Skeletal muscle tissue (tissue), 4 donors: ENCODE results near the gene GDF2. TPM values are rescaled to one million over a fixed set of nuclear protein-coding genes. Genes with fewer than 3 reads are reported as not detected.

ENCODE experiments used
- H3K27ac ChIP-seq: one replicate; pipeline ENCODE4 v1.7.0; 2013; ENCODE audit warnings: mild to moderate bottlenecking, low read depth, low read length, inconsistent platforms
- H3K27me3 ChIP-seq, 3 donors: one replicate each; pipeline ENCODE4 v1.7.0; 2013; ENCODE audit warnings: low read length in 3 of 3; ENCODE audit not compliant: control insufficient read depth in 3 of 3, insufficient read depth in 3 of 3
- H3K36me3 ChIP-seq, 3 donors: one replicate each; pipeline ENCODE4 v1.7.0; 2013; ENCODE audit warnings: low read length in 3 of 3; ENCODE audit not compliant: control insufficient read depth in 3 of 3, insufficient read depth in 3 of 3
- H3K4me1 ChIP-seq, 3 donors: one replicate each; pipeline ENCODE4 v1.7.0; 2013; ENCODE audit warnings: low read length in 3 of 3, mild to moderate bottlenecking in 3 of 3; ENCODE audit not compliant: control insufficient read depth in 3 of 3, insufficient read depth in 3 of 3
- H3K4me3 ChIP-seq, 3 donors: one replicate each; pipeline ENCODE4 v1.7.0; 2013; ENCODE audit warnings: low read length in 3 of 3
- H3K9ac ChIP-seq, 3 donors: one replicate each; pipeline ENCODE4 v1.7.0; 2013; ENCODE audit warnings: low read length in 3 of 3, mild to moderate bottlenecking in 3 of 3, moderate library complexity in 2 of 3, low read depth in 1 of 3
- H3K9me3 ChIP-seq, 3 donors: one replicate each; pipeline ENCODE4 v1.7.0; 2013; ENCODE audit warnings: low read length in 3 of 3; ENCODE audit not compliant: control insufficient read depth in 3 of 3
- total RNA-seq: library from RNA; depleted of rRNA; stranded (reverse); fragments of >200 nt; gene quantifications from one replicate; pipeline ENCODE4 v1.2.3, GENCODE V29; 2014
- donor health status: Osteomylitis.

Gene GDF2
- total RNA-seq, 1 donor from 2014 or later, result not detected

DNA sequence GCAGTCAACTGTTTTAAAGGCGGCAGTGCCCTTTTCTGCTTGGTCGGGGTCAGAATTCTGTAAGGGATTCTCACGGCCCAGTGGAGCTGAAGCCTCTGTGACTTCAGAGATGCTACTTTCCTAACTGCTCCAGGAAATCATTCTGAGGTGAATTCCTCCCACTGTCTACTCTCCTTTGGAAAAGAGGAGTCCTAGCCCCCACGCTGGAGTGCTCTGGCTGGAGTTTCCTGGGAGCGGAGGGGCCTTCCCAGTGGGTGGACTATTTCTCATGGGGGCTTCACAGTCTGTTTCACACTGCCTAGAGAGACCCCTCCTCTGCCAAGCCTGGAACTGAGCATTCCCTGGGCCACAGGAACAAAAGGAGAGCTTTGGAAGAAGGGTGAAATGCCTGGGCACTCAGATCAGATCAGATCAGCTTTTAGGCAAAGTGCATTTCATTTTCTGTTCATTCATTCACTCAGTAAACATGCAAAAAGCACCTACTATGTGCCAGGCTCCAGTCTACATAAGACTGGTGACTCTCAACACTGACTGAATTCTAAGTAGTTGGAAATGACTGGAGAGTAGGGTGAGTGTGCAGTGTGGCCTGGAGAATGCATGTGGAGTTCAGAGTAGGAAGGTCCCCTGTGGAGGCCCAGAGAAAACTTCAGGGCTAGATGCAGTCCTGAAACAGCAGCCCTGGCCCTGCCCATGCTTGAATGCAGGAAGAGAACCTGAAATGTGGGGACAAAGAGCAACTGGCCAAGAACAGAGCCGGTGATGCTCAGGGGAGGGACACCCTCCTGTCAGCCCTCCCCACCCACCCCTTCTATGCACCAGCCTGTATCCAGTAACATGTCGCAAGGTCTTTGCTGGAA, 49.6 kb downstream of the GDF2 start:
- H3K4me3 ChIP-seq, result no peak overlapping the region
- no peak overlapping the region for H3K9ac ChIP-seq
- no peaks in the 10 kb centered on the region for H3K27me3 ChIP-seq
- H3K9me3 ChIP-seq, result no peaks in the 10 kb centered on the region
- H3K36me3 ChIP-seq, result no peaks in the 10 kb centered on the region
- H3K4me1 ChIP-seq, result peaks cover 4 to 12% (median 10%) of the 10 kb centered on the region in 3 donors
- H3K27ac ChIP-seq, result no peak overlapping the region

DNA sequence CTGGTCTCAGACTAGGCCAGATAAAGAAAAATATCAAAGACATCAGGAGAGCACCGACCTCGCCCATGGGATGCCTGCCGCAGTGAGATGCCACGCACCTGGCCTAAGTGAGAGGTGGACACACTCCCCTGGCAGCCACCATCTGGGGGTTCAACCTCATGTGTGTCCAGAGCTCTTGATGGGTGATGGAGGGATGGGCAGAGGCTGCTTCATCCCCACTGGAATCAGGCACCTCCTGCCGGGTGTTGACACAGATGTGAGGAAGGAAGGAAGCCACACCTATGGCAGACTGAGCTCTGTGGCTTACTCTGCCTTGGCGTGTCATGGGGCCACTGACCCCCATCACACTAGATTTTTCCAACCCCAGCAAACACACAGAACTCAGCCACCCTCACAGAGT, 50.5 kb downstream of the GDF2 start:
- Histone ChIP-seq H3K4me1 (peaks cover 8 to 19% (median 14%) of the 10 kb centered on the region in 3 donors), H3K27ac (no peak overlapping the region), H3K36me3 (no peaks in the 10 kb centered on the region), H3K9me3 (no peaks in the 10 kb centered on the region), H3K9ac (no peak overlapping the region), H3K27me3 (no peaks in the 10 kb centered on the region), H3K4me3 (no peak overlapping the region)

DNA sequence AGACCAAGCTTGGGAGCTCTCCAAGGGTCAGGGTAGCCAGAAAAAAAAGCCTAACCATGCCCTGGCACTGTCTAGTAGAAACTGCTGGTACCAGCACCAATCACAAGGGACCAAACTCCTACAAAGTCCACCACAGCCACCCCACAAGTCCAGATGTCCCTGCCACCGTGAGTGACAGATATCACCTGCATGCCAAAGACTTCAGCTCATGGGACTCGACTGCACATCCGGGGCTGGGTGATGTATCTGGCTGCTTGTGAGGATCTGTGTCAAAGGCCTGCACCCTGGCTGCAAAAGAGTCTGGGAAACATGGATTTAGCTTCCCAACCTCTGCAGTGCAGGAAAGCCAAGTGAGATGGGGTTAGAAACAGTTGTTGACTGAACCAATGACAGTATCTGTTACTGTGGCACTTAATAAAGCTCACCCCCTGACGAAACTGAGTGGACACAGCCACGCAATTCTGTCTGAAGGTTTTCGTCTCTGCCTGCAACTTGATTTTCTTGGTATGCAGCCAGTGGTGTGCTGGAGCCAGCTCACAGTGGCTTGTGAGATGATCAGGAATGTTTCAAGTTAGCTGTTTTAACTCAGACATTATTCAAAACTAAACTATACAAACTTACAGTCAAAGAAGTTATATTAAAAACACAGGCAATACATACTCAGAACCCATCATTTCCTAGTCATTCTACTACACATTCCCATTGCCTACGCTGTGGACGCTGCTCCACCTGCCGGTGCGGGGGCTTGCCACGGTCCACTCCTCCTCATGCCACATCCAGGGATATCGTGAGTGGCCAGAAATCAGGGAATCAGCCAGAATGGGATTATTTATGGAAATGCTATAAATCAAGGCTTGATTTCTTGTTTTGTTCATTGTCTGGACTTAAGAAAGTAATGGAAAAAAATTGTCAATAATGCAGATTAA, 52.6 kb downstream of the GDF2 start:
- Histone ChIP-seq H3K27ac (no peak overlapping the region), H3K4me1 (peaks cover 13 to 24% (median 18%) of the 10 kb centered on the region in 3 donors), H3K36me3 (no peaks in the 10 kb centered on the region), H3K4me3 (no peak overlapping the region), H3K9me3 (no peaks in the 10 kb centered on the region), H3K27me3 (peaks cover 0 to 3% (median 3%) of the 10 kb centered on the region in 3 donors), H3K9ac (peak overlapping the region in 1 of 3 donors; percentile 10)

DNA sequence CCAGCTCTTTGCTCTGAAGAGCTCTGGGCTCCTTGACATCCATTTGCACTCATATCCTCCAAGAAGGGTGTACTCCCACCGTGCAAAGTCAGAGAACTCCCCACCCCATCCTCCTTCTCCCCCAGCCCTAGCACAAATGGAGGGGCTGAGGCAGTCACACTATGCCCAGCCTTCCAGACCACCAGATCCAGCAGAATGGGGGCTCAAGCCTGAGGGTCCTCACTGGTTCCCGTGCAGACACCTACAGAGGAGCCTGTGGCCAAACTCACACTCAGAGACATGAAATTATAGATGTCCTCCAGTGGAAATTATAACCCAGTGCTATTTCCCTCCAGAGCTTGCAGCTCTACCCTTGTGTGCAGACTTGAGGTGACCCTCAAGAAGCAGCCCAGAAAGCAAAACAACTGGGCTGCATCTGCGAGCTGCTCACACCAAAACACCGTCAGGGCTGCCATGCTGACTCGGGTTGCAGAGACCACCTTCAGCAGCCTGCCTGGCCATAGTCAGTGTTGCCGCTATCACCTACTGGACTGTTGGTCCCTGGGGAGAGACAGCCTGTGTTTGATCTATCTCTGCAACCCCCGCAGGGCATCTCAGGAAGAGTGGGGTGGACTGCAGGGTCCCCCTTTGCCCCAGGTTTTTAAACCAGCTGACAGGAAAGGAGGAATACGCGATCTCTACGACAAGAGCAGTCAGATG, 54.4 kb downstream of the GDF2 start:
- Histone ChIP-seq H3K36me3 (no peaks in the 10 kb centered on the region), H3K27me3 (peaks cover 0 to 3% (median 3%) of the 10 kb centered on the region in 3 donors), H3K9me3 (no peaks in the 10 kb centered on the region), H3K9ac (no peak overlapping the region), H3K4me1 (peaks cover 13 to 29% (median 18%) of the 10 kb centered on the region in 3 donors), H3K27ac (no peak overlapping the region), H3K4me3 (no peak overlapping the region)

Other genes starting within 250 kb of the GDF2 start
- 1.0 TPM for gene GDF10, start 22.3 kb upstream of the GDF2 start, total RNA-seq
- gene RBP3, start 25.9 kb downstream of the GDF2 start, total RNA-seq, result not detected
- gene ZNF488, start 61.8 kb downstream of the GDF2 start, total RNA-seq, result 1.6 TPM
- gene ANXA8, start 161.7 kb downstream of the GDF2 start, total RNA-seq, result not detected
- gene FAM25G, start 169.2 kb downstream of the GDF2 start, total RNA-seq, result not detected
- 1.0 TPM for gene AGAP9, start 201.2 kb downstream of the GDF2 start, total RNA-seq